ENCODE data around the gene MOB2.

DNA sequence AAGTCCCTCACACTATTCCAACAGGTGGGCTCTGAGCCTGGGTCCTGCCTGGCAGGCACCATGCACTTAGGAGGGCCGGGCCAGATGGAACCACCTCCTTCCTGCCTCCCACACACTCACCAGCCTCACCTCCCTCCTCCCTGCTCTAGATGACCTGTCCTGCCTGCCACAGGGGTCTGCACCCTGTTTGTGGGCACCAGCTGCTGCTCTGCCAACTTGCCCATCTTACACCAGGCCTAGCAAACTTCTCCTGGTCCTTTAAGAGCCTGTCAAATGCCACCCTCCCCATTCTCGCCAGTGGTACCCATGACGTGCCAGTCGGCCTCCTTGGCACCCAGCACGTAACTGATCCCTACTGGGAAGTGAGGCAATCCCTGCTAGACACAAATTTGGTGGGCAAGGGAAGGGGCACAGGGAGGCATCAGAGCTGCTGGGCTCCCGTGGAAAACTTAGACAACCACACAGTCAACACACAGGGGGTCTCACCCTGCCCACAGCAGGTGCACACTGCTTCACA is 3.1 kb downstream of the MOB2 start:
- TF ChIP-seq, protein P1, sequence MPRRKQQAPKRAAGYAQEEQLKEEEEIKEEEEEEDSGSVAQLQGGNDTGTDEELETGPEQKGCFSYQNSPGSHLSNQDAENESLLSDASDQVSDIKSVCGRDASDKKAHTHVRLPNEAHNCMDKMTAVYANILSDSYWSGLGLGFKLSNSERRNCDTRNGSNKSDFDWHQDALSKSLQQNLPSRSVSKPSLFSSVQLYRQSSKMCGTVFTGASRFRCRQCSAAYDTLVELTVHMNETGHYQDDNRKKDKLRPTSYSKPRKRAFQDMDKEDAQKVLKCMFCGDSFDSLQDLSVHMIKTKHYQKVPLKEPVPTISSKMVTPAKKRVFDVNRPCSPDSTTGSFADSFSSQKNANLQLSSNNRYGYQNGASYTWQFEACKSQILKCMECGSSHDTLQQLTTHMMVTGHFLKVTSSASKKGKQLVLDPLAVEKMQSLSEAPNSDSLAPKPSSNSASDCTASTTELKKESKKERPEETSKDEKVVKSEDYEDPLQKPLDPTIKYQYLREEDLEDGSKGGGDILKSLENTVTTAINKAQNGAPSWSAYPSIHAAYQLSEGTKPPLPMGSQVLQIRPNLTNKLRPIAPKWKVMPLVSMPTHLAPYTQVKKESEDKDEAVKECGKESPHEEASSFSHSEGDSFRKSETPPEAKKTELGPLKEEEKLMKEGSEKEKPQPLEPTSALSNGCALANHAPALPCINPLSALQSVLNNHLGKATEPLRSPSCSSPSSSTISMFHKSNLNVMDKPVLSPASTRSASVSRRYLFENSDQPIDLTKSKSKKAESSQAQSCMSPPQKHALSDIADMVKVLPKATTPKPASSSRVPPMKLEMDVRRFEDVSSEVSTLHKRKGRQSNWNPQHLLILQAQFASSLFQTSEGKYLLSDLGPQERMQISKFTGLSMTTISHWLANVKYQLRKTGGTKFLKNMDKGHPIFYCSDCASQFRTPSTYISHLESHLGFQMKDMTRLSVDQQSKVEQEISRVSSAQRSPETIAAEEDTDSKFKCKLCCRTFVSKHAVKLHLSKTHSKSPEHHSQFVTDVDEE (CRISPR knock-in tag; IDR thresholded peaks at IDR 0.05) = no peak
- TF ChIP-seq ZFP3 (CRISPR knock-in tag; IDR thresholded peaks at IDR 0.05) (no peak), OSR1 (CRISPR knock-in tag; IDR thresholded peaks at IDR 0.05) (no peak), ZNF70 (CRISPR knock-in tag; IDR thresholded peaks at IDR 0.05) (no peak), CSDC2 (CRISPR knock-in tag; IDR thresholded peaks at IDR 0.05) (no peak)
